Sigmoid colon (tissue), 4 donors: Measurements from ENCODE around the gene ABAT.

ENCODE experiments used
- POLR2A ChIP-seq, 2 donors: fragments of 450-650 bp; IDR thresholded peaks; one replicate each; pipeline ENCODE4 v1.6.1; 2016; ENCODE audit warnings: antibody characterized with exemption in 2 of 2, mild to moderate bottlenecking in 2 of 2, moderate library complexity in 2 of 2
- POLR2AphosphoS5 ChIP-seq, 4 donors: sonication (generic); formaldehyde crosslinking; IDR thresholded peaks; one replicate each; pipeline ENCODE4 v1.6.1; 2017; ENCODE audit warnings: antibody characterized with exemption in 4 of 4
- TF ChIP-seq, protein P1 (sequence below), 4 experiments: fragments of 450-650 bp in 3 of 4; fragments of 200-600 bp in 1 of 4; IDR thresholded peaks; one replicate each; pipeline ENCODE4 v1.5.1; 2016 to 2019; ENCODE audit warnings: antibody characterized with exemption in 4 of 4, mild to moderate bottlenecking in 3 of 4, moderate library complexity in 2 of 4

DNA sequence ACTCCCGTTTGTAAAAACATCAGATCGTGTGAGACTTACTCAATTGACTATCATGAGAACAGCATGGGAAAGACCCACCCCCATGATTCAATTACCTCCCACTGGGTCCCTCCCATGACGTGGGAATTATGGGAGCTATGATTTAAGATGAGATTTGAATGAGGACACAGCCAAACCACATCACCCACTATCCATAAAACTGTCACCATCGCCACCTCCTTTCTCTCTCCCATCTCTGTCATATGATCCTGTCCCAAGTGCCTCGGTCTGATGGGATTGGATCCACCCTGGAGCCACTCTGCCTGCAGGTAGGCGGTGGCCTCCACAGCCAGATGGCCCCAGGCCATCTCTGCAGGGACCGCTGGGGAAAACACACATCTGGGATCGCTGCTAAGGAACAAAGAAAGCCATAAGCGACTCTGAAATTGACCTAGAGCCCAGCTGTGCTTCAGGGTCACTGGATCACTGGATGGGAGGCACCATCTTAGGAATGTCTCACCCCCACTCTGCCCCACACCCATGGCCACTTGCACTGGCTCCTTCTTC lies 61.8 kb downstream of the ABAT start:
- TF ChIP-seq, protein P1, sequence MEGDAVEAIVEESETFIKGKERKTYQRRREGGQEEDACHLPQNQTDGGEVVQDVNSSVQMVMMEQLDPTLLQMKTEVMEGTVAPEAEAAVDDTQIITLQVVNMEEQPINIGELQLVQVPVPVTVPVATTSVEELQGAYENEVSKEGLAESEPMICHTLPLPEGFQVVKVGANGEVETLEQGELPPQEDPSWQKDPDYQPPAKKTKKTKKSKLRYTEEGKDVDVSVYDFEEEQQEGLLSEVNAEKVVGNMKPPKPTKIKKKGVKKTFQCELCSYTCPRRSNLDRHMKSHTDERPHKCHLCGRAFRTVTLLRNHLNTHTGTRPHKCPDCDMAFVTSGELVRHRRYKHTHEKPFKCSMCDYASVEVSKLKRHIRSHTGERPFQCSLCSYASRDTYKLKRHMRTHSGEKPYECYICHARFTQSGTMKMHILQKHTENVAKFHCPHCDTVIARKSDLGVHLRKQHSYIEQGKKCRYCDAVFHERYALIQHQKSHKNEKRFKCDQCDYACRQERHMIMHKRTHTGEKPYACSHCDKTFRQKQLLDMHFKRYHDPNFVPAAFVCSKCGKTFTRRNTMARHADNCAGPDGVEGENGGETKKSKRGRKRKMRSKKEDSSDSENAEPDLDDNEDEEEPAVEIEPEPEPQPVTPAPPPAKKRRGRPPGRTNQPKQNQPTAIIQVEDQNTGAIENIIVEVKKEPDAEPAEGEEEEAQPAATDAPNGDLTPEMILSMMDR (IDR thresholded peaks at IDR 0.05) = no peak
- TF ChIP-seq POLR2AphosphoS5 (IDR thresholded peaks at IDR 0.05) (no peak), POLR2A (IDR thresholded peaks at IDR 0.05) (no peak)
